HL-60 (cell line): ENCODE measurements around the gene RTN4R.

ENCODE experiments used
- CTCF ChIP-seq: IDR thresholded peaks from one replicate; pipeline ENCODE4 v1.5.1; 2011; ENCODE audit warnings: low read length, control low read depth, inconsistent platforms; ENCODE audit not compliant: insufficient read depth
- GABPA ChIP-seq: IDR thresholded peaks from 2 replicates; pipeline ENCODE4 v1.6.1; 2012; ENCODE audit warnings: low read depth
- POLR2AphosphoS5 ChIP-seq: IDR thresholded peaks from 2 replicates; pipeline ENCODE4 v1.6.1; 2012; ENCODE audit warnings: low read depth
- REST ChIP-seq: IDR thresholded peaks from 2 replicates; pipeline ENCODE4 v1.6.1; 2012; ENCODE audit warnings: low read depth; ENCODE audit not compliant: insufficient replicate concordance
- SPI1 ChIP-seq: IDR thresholded peaks from 2 replicates; pipeline ENCODE4 v1.6.1; 2012; ENCODE audit warnings: low read depth, mild to moderate bottlenecking, borderline replicate concordance

GRCh38 chr22:20298803-20299745 is 31.0 kb upstream of the RTN4R start:
- TF ChIP-seq CTCF (no peak), REST (no peak), POLR2AphosphoS5 (no peak), SPI1 (no peak), GABPA (no peak)
